ENCODE measurements around the gene BEGAIN.

- TF ChIP-seq CTCF (IDR thresholded peaks at IDR 0.05; ENCODE audit: low read length) (no peak), EZH2 (IDR thresholded peaks at IDR 0.05; ENCODE audit: borderline replicate concordance, low read length) (no peak)
Observed at GRCh38 chr14:100541621-100542560, 45.3 kb downstream of the BEGAIN start.

Data from OCI-LY1 (cell line).